Adrenal gland (tissue), 12 donors: ENCODE results near the gene NELFCD. TPM values are rescaled to one million over a fixed set of nuclear protein-coding genes. Genes with fewer than 3 reads are reported as not detected.

Experiments used
- DNase-seq, 7 donors: peaks; one replicate each; pipeline ENCODE4 v3.0.0-alpha.2; 2019 to 2020
- H3K27ac ChIP-seq, 5 donors: fragments of 200-600 bp; sonication (generic) in 4 of 5; 1 replicate in 3 of 5; 2 replicates in 2 of 5; pipeline versions ENCODE4 v1.5.1 to v1.8.0; 2016 to 2020; ENCODE audit warnings: mild to moderate bottlenecking in 1 of 5
- H3K27me3 ChIP-seq: fragments of 200-600 bp; 2 replicates; pipeline ENCODE4 v1.8.0; 2021
- H3K36me3 ChIP-seq, 2 donors: fragments of 200-600 bp; replicated peaks in 1 of 2; 1 replicate in 1 of 2; 2 replicates in 1 of 2; pipeline versions ENCODE4 v1.5.1 to v1.8.0; 2018 to 2022
- H3K4me1 ChIP-seq, 2 donors: fragments of 200-600 bp; replicated peaks in 1 of 2; 1 replicate in 1 of 2; 2 replicates in 1 of 2; pipeline versions ENCODE4 v1.5.1 to v1.8.0; 2018 to 2021
- H3K4me3 ChIP-seq, 4 donors: fragments of 200-600 bp; sonication (generic) in 3 of 4; one replicate each; pipeline ENCODE4 v1.5.1; 2016 to 2018
- H3K9me3 ChIP-seq, 3 donors: fragments of 200-600 bp; sonication (generic) in 1 of 3; replicated peaks in 1 of 3; 1 replicate in 2 of 3; 2 replicates in 1 of 3; pipeline versions ENCODE4 v1.5.1 to v1.8.0; 2016 to 2021
- POLR2A ChIP-seq, 2 donors: fragments of 450-650 bp; IDR thresholded peaks; one replicate each; pipeline ENCODE4 v1.6.1; 2017; ENCODE audit warnings: antibody characterized with exemption in 2 of 2, mild to moderate bottlenecking in 2 of 2, moderate library complexity in 1 of 2
- WGBS, 4 donors: extraction: QIAGEN DNeasy Blood & Tissue Kit in 2 of 4; methylation state at CpG; one replicate each; pipeline versions ENCODE4 v1.1.5 to v1.1.7; 2013 to 2017; 5-methylcytosine and 5-hydroxymethylcytosine counted together
- intact Hi-C, 2 donors: fragments of 100-400 bp; cut with DNase I; formaldehyde crosslinking; loops; one replicate each; pipeline versions ENCODE4 v1.14.1 to v1.15.0; 2022 to 2023
- polyA plus RNA-seq, 3 donors: library from polyadenylated mRNA; stranded (reverse); fragments of 200-250 nt in 2 of 3; fragments of 350-450 nt in 1 of 3; fragmentation: Illumina TruSeq in 1 of 3; extraction: RNeasy Lipid Tissue Mini Kit (QIAGEN cat#74804) in 1 of 3; gene quantifications; one replicate each; pipeline ENCODE4 v1.2.3, GENCODE V29; 2013 to 2014
- total RNA-seq, 9 donors: library from RNA; depleted of rRNA in 4 of 9; stranded (reverse); fragments of >200 nt in 4 of 9; fragments of 120-200 nt in 1 of 9; fragmentation: NEBNext Ultra II Directional in 1 of 9; extraction: Animal tissue kit (Norgen Biotek cat#: 25700) in 1 of 9; gene quantifications; one replicate each; pipeline versions ENCODE4 v1.1.0 to v1.2.4, GENCODE V29; 2013 to 2023
- TF ChIP-seq, protein P1 (sequence below), 6 experiments: fragments of 450-650 bp in 4 of 6; fragments of 200-600 bp in 2 of 6; sonication (generic) in 1 of 6; IDR thresholded peaks; 1 replicate in 5 of 6; 2 replicates in 1 of 6; pipeline versions ENCODE4 v1.5.1 to v1.8.0; 2016 to 2021; ENCODE audit warnings: antibody characterized with exemption in 6 of 6, mild to moderate bottlenecking in 2 of 6, moderate library complexity in 1 of 6
- donor health status: healthy with polysubstance abuse.
- donor health status: Bipolar disorder and iron deficiency.
- donor health status: DM: yes; HTN: yes; CAD: no.
- donor health status: DM: no; HTN: no; CAD: no.
- donor health status: DM: no; HTN: no; CAD: no.
- donor health status: DM: yes; HTN: yes; CAD: no.

The NELFCD gene
- total and polyA plus RNA-seq, 12 donors, result 47.1 to 107 (median 75.0) TPM

DNA sequence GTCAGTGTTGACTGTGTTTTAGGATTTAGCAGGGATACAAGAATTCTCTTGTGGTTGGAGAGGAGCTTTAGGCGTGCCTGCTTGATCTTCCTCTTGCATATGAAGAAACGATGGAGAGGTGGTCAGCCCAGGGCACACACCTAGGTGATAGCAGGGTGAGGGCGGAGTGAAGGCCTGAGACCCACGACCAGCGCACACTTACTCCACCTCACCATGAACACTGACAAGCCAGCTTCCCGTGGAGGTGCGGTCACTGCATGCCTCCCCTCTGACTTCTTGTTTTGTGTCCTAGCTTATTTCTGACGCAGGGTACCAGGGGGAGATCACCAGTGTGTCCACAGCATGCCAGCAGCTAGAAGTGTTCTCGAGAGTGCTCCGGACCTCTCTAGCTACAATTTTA, 8.1 kb downstream of the NELFCD start:
- TF ChIP-seq POLR2A (IDR thresholded peaks at IDR 0.05), result no peak
- TF ChIP-seq, protein P1, sequence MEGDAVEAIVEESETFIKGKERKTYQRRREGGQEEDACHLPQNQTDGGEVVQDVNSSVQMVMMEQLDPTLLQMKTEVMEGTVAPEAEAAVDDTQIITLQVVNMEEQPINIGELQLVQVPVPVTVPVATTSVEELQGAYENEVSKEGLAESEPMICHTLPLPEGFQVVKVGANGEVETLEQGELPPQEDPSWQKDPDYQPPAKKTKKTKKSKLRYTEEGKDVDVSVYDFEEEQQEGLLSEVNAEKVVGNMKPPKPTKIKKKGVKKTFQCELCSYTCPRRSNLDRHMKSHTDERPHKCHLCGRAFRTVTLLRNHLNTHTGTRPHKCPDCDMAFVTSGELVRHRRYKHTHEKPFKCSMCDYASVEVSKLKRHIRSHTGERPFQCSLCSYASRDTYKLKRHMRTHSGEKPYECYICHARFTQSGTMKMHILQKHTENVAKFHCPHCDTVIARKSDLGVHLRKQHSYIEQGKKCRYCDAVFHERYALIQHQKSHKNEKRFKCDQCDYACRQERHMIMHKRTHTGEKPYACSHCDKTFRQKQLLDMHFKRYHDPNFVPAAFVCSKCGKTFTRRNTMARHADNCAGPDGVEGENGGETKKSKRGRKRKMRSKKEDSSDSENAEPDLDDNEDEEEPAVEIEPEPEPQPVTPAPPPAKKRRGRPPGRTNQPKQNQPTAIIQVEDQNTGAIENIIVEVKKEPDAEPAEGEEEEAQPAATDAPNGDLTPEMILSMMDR (IDR thresholded peaks at IDR 0.05), result no peak
- Histone ChIP-seq H3K4me3 (no peak overlapping the region), H3K9me3 (no peaks in the 10 kb centered on the region), H3K27ac (no peak overlapping the region), H3K4me1 (no peaks in the 10 kb centered on the region), H3K27me3 (no peaks in the 10 kb centered on the region), H3K36me3 (peaks cover 0 to 83% of the 10 kb centered on the region in 2 donors)
- intact Hi-C loops, result loop anchor here (10.0 kb wide), 2 partner anchors 46 to 114 kb away; partner anchors contain the start of gene ATP5F1E (in 1 of the 2)
- DNase-seq, result peak in 3 of 7 donors; percentile 6 to 45 (median 17)
- WGBS, 4 donors, result 84 to 90% (median 88%) methylated on average over 10 of the region's 10 CpGs

GRCh38 chr20:58990651-58991445, 9.8 kb downstream of the NELFCD start:
- Histone ChIP-seq H3K4me1 (no peaks in the 10 kb centered on the region), H3K27ac (no peak overlapping the region), H3K27me3 (no peaks in the 10 kb centered on the region), H3K4me3 (no peak overlapping the region), H3K9me3 (no peaks in the 10 kb centered on the region), H3K36me3 (peaks cover 0 to 98% of the 10 kb centered on the region in 2 donors)
- intact Hi-C loops, result no loop called here
- TF ChIP-seq, protein P1 (IDR thresholded peaks at IDR 0.05), result no peak
- no peak for TF ChIP-seq POLR2A (IDR thresholded peaks at IDR 0.05)
- 82 to 89% (median 88%) methylated on average over 10 to 14 of the region's 14 CpGs for WGBS, 4 donors
- DNase-seq, result peak in 1 of 7 donors; percentile 19

- TF ChIP-seq POLR2A (IDR thresholded peaks at IDR 0.05), result no peak
- TF ChIP-seq, protein P1 (IDR thresholded peaks at IDR 0.05), result no peak
- DNase-seq, result peak in 1 of 7 donors; percentile 17
- no peaks in the 10 kb centered on the region for H3K27me3 ChIP-seq
- WGBS, 4 donors, result 81 to 86% (median 84%) methylated on average over 9 of the region's 9 CpGs
- peaks cover 0 to 98% of the 10 kb centered on the region in 2 donors for H3K36me3 ChIP-seq
- H3K9me3 ChIP-seq, result no peaks in the 10 kb centered on the region
- no peaks in the 10 kb centered on the region for H3K4me1 ChIP-seq
- no peak overlapping the region for H3K4me3 ChIP-seq
- no peak overlapping the region for H3K27ac ChIP-seq
- intact Hi-C loops, result no loop called here
Measured at GRCh38 chr20:58991715-58992114, 10.7 kb downstream of the NELFCD start.

DNA sequence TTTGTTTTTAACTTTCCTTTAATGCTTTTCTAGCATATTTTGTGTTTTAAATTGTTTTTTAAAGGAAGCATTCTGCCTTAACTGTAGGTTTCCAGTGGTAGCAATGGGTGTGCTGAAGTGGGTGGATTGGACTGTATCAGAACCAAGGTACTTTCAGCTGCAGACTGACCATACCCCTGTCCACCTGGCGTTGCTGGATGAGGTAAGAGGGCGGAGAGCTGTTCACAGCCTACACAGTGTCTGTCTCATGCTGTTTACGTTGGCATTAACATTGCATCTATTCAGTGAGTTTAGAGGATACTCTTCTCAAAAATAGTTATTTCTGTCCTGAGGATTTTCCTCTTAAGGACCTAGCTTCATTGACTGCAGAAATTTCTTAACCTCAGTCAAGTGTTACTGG, 11.9 kb downstream of the NELFCD start:
- no peak overlapping the region for H3K4me3 ChIP-seq
- H3K4me1 ChIP-seq, result no peaks in the 10 kb centered on the region
- H3K27ac ChIP-seq, result no peak overlapping the region
- intact Hi-C loops, result no loop called here
- H3K9me3 ChIP-seq, result no peaks in the 10 kb centered on the region
- H3K27me3 ChIP-seq, result no peaks in the 10 kb centered on the region
- TF ChIP-seq, protein P1 (IDR thresholded peaks at IDR 0.05), result no peak
- TF ChIP-seq POLR2A (IDR thresholded peaks at IDR 0.05), result no peak
- peaks cover 0 to 98% of the 10 kb centered on the region in 2 donors for H3K36me3 ChIP-seq
- WGBS, 4 donors, result 89 to 94% (median 91%) methylated on average over 3 of the region's 3 CpGs
- DNase-seq, result peak in 1 of 7 donors; percentile 6
